ENCODE results near the gene CIPC.

The CIPC gene

DNA sequence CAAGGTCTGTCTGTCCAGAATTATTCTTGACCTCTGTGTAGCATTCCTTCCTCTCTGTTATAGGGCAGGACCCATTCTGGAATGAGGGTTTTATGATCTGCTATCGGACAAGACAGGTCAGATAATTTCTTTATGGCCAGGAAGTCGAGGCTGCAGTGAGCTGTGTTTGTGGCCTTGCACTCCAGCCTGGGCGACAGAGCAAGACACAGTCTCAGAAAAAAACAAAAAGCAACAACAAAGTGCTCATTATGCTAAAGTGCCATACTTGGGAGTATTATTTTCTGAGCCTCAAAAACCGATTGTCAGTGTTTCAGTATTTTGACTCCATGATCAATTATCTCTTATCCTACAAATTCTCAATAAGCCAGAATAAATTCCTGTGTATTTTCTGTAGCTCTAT is 4.1 kb downstream of the CIPC start:
- DNase-seq (ENCODE audit: low read depth in 2 of 2), result no peak

DNA sequence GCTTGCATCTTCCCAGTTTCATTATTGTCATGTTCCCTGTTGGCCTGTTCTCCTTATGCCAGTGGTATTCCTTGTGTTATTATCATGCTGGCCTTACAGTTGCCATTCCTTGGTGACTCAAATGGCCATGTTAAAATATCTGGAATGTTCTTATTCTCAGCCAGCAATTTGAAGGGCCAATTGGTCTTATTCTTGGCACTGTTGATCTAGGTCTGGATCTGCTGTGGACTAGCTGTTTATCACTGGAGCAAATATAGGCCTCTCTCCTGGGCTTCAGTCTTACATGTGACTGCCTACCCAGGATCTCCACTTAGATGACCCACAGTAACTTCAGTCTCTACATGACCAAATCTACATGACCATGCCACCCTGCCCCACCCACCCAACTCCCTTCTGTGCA is 5.4 kb downstream of the CIPC start:
- DNase-seq (ENCODE audit: low read depth in 2 of 2), result no peak

DNA sequence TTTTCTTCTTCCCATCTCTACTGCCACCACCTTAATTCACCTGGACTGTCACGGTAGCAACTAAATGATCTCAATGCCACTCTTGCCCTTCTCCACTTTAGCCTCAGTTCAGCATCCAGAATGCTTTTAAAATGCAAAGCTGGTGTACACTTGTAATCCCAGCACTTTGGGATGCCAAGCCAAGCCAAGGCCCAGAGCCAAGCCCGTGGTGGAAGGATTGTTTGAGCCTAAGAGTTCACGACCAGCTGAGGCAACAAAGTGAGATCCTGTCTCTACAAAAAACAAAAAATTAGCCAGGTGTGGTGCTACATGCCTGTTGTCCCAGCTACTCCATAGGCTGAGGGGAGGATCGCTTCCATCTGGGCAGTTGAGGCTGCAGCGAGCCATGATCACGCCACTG is 5.9 kb downstream of the CIPC start:
- no peak for DNase-seq (ENCODE audit: low read depth in 2 of 2)

DNA sequence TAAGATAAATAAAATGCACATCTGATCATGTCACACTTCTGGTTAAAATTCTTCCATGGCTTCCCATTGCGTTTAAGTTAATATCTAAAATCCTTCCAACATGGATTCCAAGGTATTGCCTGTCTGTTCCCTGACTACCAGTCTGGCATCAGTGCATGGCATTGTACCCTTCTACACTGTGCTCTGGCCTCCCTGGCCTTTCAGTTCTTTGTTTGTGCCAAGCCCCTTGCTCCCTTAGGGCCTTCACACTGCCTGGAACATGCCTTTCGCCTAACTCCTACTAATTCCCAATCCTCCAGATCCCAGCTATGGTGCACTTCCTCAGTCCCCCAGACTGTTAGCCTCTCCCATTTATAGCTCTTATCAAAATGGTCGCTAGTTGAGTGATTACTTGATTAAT is 6.3 kb downstream of the CIPC start:
- no peak for DNase-seq (ENCODE audit: low read depth in 2 of 2)

DNA sequence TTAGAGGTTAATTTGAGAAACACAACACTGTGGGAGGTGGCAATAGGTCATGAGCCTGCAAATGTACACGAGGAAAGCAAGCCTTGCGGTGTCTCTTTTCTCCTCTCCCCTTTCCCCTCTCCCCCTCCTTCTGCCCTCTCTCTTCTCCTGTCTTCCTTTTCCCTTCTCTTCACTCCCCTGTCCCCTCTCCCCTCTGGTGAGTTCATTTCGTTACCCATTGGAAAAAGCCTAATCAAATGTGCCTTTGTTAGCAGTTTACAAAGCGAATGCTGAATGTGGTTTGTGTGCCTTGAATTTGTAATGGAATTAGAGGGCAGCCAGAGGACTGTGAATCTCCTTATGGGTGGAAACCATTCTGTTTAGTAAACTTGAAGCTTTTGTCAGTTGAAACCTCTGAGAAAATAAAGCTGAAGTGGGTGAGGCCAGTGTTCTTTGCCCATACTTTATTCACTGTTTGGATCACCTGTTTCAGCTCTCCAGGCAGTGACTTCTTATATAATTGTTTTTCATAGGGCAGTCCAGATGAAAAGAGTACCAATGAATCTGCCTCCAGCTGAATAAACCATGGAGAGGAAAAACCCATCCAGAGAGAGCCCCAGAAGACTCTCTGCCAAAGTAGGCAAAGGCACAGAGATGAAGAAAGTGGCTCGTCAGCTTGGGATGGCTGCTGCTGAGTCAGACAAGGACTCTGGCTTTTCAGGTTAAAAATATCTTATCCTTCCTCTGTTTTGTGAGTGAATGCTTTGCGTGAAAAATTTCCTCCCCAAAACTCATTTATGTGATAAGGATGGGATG is 7.3 kb downstream of the CIPC start:
- DNase-seq (ENCODE audit: low read depth in 2 of 2), result no peak

DNA sequence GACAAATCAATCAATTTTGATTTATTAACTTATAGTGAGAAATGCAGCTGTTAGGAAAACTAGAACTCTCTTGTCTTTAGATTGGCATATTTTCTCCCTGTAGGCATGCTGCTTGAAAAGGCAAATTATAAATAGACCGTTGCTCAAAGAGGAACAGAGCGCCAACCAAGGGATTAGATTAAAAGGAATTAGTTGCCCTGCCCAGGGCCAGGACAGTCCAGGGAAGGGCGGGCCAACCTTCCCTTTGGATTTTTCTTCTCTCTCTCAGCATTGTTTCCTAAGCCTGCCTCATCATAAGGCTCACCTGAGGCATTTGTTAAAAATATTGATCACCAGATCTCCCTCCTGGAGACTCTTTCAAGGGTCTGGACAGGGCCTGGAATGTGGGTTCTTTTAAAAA is 8.6 kb downstream of the CIPC start:
- no peak for DNase-seq (ENCODE audit: low read depth in 2 of 2)

DNA sequence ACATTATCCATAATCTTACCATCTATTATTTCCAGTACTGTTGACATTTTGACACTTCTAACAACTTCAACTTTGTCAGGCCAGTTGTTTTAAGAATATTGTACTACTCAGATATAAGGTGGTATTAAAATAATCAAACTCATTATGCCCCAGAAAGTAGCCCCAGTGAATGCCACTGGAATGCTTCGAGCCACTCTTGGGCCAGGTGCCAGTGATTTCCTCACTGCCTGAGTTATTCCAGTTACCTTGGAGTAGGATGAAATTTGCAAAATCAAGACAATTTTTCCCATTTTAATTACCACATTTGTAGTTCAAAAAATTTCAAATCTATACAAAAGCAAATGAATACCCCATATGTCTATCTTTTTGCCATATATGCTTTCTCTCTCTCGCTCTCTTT is 9.2 kb downstream of the CIPC start:
- DNase-seq (ENCODE audit: low read depth in 2 of 2), result no peak

DNA sequence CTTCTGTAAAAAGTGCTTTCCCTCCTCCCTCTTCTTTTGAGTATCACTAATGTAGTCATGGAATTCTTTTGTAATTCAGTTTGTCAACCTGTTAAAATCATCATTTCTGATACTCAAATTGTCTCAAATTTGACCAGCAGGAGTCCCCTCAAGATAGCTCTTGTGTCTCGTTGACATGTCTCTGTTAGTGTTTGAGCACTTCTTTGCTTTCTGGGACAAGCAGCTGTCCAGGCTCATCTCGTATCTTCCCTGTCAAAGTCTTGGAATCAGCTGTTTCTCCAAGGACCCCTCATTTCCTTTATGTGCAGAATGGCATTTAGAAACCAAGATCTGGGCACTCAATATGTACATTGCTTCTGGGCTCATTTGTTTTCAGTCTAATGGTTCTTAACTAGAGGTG is 10.7 kb downstream of the CIPC start:
- DNase-seq (ENCODE audit: low read depth in 2 of 2), result no peak

DNA sequence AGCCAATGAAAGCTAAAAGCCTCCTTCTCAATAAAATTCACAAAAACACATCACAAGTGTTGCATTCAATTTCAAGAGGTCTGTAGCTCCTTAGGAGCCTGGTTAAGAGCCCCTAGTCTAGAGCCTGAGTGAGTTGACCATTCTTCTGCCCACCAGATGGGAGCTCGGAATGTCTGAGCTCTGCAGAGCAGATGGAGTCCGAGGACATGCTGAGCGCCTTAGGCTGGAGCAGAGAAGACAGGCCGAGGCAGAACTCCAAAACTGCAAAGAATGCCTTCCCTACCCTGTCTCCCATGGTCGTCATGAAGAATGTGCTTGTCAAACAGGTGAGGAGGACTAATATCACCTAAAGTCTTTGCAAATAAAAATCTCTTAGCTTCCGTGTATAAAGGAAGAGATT is 11.6 kb downstream of the CIPC start:
- no peak for DNase-seq (ENCODE audit: low read depth in 2 of 2)

DNA sequence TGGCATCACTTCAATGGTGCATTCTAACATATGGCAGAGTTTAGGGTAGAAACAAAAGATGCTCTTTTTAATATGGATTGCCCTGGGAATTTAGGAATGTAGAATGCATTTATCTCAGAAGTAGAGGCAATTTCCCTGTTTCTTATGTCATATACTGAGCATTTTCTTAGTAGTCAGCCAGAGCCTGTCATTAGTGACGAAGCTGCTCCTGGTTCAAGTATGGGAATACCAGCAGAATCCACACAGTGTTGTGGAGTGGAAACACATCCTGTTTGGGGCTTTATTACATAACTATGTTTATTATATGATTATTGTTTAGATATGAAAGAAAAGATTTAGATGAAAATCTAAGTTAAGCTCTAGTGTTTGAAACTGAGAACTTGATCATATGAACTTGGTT is 12.2 kb downstream of the CIPC start:
- DNase-seq (ENCODE audit: low read depth in 2 of 2), result no peak

DNA sequence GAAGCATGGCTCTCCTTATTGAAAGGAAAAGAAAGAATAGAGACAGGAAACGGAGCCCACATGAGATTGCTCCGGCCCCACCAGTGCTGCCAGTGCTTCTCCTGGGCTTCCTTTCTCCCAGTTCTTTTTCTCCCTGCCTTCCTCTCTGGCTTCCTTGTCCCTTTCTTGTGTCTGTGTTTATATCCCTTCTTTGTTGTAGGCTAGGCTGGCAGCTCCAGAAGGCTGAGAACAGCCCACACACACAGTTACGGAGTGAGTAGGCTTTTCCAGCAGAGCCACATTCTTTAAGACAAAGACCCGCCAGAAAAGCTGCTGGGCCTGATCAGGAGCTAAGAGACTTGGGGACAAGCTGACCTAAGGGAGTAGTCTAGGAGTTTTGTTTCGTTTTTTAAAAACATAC is 13.0 kb downstream of the CIPC start:
- no peak for DNase-seq (ENCODE audit: low read depth in 2 of 2)

DNA sequence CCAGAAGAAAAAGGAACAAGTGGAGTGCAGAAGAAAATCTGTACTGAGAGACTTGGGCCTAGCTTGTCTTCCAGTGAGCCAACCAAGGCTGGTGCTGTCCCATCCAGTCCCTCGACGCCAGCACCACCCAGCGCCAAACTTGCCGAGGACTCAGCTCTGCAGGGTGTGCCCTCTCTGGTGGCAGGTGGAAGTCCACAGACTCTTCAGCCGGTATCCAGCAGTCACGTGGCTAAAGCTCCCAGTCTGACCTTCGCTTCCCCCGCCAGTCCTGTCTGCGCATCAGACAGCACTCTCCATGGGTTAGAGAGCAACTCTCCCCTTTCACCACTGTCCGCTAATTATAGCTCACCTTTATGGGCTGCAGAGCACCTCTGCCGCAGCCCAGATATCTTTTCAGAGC is 15.6 kb downstream of the CIPC start:
- DNase-seq (ENCODE audit: low read depth in 2 of 2), result no peak

DNA sequence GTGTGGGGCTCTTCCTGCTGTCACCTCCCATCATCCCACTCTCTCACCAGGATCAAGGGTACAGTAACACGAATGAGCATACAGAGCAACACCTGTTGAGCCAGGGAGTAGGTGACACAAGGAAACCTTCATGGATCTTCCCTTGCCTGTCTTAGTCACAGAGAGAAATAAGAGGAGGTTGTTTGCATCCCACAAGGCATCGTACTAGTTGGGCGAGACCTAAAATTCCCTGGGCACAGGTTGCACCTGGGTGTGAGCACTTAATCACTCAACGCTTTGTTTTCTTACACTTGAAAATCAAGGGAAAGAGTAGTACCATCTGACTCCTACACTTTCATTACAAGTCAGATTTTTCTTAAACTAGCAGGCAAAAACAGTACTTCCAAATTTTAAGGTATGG is 16.6 kb downstream of the CIPC start:
- DNase-seq (ENCODE audit: low read depth in 2 of 2), result no peak

DNA sequence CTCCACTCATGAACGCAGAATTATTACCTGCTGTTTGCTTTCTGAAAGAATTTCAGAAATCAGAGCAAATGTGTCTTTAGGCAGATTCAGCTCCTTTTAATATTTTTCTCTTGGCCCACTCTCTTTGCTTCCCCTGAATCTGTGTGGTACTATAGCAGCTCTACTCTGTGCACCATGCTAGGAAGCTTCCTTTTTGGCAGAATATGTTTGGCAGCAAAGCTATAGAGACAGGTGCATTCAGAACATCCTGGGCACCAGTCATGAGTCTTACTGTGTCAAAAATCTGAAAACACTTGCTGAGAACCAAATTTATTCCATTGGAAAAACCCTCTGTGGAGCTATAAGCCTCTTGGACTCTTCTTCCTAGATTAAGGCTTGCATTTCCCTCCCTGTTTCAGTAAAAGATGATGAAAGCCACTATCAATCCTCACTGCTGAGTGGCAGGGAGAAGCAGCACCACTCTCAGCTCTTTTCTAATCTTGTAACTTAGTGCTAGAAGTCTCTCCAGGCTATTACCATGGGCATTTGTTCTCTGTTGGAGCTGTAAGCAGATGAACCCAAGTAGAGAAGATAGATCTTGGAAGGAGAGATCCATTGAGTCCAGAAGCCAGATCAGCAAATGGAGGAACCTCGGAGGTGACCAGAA is 18.2 kb downstream of the CIPC start:
- DNase-seq (ENCODE audit: low read depth in 2 of 2), result no peak

DNA sequence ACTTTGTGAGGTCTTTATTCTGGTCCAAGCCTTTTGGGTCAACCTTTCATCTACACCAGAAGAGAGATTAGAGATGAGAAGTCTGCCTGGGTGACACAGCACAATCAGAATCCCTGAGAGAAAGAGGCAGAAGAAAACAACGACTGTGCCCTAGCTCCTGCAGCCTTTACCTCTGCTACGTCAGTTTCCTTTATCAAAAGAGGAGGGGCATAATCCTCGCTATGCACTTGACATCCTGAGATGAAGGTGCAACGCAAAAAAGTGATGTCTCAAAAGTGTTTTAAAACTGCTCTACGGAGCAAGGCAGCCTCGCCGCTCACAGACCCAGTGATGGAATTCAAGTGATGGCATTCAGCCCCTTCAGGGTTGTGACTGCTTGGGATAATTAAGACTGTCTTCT is 21.8 kb downstream of the CIPC start:
- no peak for DNase-seq (ENCODE audit: low read depth in 2 of 2)

DNA sequence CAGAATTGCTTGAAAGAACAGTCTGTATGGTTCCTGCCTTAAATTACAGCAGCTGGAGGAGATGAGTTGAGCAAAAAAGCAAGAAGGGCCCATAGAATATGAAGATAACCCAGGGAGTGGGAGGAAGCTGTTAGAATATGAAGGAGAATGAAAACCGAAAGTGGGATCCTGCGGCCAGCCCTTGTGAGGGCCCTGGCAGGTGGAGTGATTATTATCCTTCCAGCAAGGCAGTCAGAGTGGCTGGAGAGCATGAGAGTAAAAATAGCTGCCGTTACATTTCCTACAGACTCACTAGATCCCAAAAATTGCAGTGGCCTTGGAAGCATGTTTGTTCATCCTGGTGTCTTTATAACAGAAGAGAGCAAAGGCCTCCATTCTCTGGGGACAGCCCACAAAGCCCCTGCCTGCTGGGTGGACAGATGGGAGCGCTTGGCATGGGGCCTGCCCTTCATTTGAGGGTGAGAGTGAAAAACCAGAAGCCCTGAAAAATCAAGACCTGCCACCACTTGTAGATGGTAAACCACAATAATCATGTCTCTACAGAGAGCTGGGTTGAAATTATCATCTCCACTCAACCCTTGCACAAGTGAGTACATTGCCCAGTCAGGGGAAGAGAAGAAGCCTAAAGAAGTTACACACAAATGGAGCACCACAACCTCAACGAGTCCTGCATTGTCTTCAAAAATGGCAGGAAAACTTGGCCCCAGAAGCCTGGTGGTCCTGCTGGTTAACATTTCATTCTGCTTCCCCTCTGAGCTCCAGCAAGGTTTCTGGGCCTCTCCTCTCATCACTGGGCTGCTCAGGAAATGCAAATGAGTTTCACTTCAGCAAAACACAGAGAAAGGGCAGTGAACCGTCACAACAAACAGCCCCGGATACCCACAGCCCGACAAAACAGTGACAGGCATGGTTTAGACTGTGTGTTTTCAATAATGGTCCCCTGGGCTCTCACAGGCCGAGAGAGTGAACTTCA is 23.0 kb downstream of the CIPC start:
- DNase-seq (ENCODE audit: low read depth in 2 of 2), result no peak

DNA sequence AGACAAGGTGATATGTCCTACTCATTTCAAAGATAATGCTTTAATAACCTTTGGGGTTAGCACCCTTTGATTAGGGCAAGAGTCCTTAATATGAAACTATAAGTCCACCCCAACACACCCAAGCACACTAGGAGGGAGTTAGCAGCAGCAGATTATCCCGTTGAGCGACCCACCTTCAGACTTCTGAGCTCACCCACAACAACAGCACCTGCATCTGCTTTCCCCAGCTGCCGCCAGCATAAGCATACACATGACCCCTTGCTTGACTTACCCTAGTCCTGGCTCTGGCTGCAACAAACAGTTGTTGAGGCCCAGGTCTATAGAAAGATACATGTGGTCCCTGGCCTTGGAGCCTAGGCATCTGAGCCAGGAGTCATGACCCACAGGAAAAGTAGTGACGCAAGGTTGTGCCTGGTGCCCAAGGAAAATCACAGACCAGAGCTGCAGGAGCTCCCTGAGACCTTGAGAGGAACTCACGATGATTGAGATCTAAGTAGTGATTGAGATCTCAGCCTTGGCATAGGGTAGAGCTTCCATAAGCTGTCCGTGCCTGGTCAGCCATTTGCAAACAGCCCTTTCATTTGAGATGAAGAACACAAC is 24.6 kb downstream of the CIPC start:
- no peak for DNase-seq (ENCODE audit: low read depth in 2 of 2)

DNA sequence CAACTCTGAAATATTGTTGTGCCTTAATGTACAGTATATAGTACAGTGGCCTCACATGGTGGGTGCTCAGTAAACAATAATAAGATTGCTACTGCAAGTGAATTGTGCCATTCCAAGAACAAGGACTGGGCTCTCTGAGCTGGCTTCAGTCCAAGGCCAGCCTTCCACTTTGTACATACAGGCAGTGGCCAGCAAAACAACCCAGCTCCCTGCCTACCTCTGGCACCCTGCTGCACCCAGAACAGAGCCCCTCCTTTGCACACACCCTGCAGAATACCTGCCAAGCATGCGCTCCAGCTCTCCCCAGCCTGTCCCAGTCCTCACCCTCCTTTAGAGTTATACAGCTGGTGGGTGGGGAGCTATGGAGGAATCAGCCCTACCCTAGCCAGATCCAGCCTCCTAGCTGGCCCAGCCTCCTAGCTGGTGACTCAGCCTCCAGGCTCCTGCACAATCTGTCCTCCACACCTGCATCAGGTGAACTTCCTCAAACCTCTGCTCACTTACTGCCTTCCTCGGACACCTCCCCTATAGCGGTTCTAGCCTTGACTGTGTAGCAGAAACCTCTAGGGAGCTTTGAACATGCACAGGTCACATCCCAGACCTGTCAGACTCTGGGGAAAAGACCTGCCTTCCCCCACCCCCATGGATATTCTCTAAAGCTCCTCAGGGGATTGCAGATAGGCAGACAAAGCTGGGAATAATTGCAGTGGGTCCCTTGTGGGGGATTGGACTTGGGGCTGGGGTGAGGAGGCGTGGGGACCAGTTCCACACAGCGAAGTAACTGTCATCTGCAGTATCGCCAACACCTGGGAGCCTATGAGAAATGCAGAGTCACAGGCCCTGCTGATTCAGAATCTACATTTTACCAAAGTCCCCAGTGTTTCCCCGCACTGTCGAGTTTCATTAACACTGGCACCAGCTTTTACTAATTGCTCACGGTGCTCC is 25.6 kb downstream of the CIPC start:
- no peak for DNase-seq (ENCODE audit: low read depth in 2 of 2)

DNA sequence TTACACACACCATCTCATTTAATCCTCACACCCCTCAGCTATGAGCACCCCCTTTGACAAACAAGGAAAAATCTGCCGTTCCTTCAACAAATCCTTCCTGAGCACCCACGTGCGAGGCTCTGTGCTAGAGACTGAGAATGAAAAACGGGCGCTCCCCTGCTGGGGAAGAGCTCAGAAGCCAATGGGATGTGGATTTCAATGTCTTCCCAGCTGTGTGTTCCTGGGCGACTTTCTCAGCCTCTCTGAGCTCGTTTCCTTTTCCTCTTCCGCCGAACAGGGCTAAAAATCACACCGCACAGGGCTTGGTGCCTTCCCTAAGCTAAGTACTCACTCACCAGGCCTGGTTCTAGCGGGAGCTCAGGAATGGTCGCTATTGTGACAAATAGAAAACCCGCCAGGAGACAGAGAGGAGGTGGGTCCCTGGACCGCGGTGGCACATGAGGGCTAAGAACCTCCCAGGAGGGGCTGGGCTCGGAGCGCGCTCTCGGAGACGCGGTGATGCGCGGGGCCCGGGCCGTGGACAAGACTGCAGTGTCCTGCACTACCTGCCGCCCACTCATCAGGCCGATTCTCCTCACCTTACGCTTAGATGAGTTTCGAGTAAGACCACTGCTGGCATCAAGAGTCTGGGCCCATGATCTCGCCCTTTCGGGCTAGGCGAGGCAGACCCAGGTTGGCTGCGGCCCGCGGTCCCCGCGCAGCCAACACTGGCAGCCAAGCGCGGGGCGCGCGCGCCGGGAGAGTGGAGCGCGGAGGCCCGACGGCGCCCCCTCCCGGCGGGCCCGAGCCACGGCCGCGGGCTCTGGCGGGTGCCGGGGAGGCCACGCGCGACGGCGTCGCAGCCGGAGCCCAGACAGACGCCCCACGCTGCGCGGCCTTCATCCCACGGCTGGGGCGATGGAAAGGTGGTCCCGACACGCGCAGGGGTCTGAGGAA is 26.6 kb downstream of the CIPC start:
- DNase-seq (ENCODE audit: low read depth in 2 of 2), result peak in 1 of 2 donors; percentile 55

DNA sequence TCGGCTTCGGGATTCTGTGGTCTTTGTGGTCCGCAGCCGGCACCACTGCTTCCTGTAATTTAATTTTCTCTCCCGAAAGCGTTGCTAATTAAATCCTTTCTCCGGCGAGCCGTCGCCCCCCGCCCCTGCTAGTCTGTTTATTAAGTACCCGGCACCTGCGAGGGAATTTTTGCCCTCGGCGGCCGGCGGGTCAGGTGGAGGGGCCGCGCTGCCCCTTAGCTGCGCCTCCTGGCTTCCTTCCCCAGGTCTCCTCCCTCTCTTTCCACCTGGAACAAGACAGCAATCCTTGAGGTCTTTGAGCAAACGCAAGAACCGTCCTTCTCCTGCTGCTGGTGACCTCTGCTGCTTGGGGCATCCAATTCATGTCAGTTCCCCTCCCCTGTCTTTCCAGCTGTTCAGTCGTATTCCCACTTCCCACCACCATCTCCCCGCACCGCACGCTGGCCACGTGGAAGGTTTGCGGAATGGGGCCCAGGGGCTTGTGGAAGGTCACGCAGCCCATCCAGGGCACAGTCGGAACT is 27.3 kb downstream of the CIPC start:
- no peak for DNase-seq (ENCODE audit: low read depth in 2 of 2)
